Skeletal muscle cell (primary cell): ENCODE data around the gene TRIM29.

ENCODE experiments used
- DNase-seq: peaks from one replicate; pipeline ENCODE4 v3.0.0-alpha.2; 2010; ENCODE audit warnings: low read depth
- H3K4me3 ChIP-seq: 2 replicates; pipeline ENCODE4 v1.5.1; 2011; ENCODE audit warnings: low read depth, mild to moderate bottlenecking, control low read depth, low read length, moderate library complexity

TRIM29 gene

GRCh38 chr11:120105576-120105975, 32.3 kb downstream of the TRIM29 start:
- H3K4me3 ChIP-seq, result no peak overlapping the region
- DNase-seq, result no peak

DNA sequence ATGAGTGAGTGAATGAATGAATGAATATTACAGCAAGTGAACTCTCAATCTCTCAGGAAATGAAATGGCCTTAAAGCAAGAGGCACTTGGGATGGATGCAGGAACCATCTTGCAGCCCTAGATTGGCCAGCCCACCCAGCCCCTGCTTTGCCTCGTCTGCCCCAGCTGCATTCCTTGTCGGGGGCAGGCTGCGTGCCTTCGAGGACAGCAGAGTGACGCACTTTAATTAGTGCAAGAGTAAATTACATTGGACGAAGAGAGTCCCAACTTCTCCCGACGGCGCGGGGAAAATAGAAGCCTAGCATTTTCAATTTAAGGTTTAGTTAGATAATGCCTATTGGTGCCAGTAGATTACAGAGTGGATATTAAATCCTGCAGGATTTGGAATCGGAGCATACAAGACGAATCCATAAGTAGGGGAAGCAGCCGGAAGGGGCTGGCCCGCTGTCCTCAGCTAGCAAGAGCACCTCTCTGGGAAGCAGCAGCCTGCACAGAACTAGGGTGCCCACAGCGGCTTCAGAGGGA, 33.8 kb downstream of the TRIM29 start:
- H3K4me3 ChIP-seq, result no peak overlapping the region
- DNase-seq, result no peak

DNA sequence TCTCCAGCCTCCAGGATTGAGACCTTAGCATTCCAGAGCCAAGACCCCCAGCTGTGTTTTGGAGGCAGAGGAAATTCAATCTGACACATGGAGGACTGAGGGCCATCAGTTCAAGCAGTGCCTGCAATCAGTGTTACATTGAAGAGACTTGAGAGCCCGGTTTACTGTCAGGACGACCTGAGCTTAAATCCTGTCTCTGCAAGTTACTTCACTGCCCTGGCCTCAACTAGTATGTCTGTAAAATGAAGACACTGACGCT, 35.1 kb downstream of the TRIM29 start:
- no peak overlapping the region for H3K4me3 ChIP-seq
- no peak for DNase-seq

GRCh38 chr11:120102050-120102863, 35.7 kb downstream of the TRIM29 start:
- no peak for DNase-seq
- H3K4me3 ChIP-seq, result no peak overlapping the region

DNA sequence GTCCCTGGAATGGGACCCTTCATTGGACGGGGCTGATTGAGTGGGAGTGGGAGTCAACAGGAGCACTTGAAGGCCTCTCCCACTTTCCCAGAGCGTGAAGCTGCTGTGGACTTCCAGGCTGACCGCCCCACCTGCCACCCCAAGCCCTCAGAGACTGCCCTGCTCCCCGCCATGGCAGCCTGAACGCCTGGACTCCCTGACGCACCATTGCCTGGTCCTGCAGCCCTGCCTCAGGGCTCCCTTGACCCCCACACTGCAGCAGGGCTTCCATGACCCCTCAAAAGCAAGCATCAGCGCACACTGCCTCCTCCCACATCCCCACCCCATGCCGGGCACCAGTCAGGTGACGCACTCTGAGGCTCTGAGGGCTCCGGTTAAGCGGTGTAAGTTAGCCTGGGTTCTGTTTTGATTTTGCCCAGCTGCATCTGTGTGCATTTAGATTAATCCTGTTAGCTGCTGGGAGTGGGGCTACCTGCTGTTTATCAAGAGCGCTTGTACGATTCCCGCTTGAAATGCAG, 39.4 kb downstream of the TRIM29 start:
- no peak overlapping the region for H3K4me3 ChIP-seq
- no peak for DNase-seq

GRCh38 chr11:120097721-120098385, 40.1 kb downstream of the TRIM29 start:
- no peak overlapping the region for H3K4me3 ChIP-seq
- DNase-seq, result no peak

- DNase-seq, result no peak
- H3K4me3 ChIP-seq, result no peak overlapping the region
Observed at GRCh38 chr11:120096369-120097191, 41.3 kb downstream of the TRIM29 start.

DNA sequence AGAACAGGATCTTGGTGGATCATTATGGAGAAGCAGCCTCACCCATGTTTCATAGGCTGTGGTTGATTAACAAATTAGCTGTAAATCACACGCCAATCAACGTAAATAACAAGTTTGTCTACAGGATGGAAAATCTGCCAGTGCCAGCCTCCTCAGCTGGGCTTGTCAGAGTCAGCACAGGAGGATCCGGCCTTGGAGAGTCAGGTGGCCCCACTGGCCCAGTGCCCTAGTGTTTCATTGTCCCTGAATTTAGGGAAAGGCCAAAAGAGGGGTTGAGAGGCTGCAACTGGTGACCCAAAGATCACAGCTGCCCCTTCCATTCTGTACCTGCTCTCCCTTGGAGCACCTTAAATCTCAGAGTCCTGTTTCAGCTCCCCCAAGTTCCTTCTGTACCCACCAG, 42.4 kb downstream of the TRIM29 start:
- no peak overlapping the region for H3K4me3 ChIP-seq

DNA sequence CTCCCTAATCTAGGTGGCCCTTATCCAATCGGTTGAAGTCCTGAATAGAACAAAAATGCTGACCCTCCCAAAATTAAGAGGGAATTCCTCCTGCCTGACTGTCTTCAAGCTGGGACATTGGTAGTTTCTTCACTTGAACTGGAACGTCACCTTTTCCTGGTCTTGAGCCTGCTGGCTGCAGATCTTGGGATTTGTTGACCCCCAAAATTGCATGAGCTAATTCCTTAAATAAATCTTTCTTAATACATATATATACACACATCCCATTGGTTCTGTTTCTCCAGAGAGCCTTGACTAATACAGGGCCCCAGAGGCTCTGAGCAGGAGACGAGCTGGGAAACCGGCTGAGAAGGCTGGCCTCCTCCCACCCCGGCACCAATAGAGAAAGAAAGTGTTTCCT, 46.2 kb downstream of the TRIM29 start:
- DNase-seq, result no peak
- H3K4me3 ChIP-seq, result no peak overlapping the region

More for the DNA sequence above, 42.4 kb downstream of the TRIM29 start:
- no peak for DNase-seq

DNA sequence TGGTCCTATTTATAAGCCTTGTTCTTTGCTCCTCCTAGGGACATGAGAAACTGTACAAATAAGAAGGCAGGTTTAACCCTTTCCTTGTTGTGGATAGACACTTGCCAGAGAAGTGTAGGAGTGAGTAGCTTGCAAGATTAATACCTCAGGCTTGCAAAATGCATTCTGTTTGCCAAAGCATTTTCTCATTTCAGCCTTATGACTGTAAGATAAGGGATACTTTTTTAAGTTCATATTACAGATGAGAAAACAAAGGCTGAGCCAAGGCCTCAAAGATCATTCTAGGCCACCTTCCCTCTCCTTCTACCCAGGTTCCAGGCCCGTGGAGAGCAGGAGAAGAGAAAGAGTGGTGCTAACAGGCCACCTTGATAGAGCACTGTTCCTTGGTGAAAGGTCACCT, 46.8 kb downstream of the TRIM29 start:
- no peak for DNase-seq
- H3K4me3 ChIP-seq, result no peak overlapping the region

- DNase-seq, result no peak
Observed at GRCh38 chr11:120090411-120090810, 47.5 kb downstream of the TRIM29 start.

GRCh38 chr11:120089036-120090001, 48.6 kb downstream of the TRIM29 start:
- DNase-seq, result no peak
- no peak overlapping the region for H3K4me3 ChIP-seq

More at GRCh38 chr11:120090411-120090810, 47.5 kb downstream of the TRIM29 start:
- H3K4me3 ChIP-seq, result no peak overlapping the region

DNA sequence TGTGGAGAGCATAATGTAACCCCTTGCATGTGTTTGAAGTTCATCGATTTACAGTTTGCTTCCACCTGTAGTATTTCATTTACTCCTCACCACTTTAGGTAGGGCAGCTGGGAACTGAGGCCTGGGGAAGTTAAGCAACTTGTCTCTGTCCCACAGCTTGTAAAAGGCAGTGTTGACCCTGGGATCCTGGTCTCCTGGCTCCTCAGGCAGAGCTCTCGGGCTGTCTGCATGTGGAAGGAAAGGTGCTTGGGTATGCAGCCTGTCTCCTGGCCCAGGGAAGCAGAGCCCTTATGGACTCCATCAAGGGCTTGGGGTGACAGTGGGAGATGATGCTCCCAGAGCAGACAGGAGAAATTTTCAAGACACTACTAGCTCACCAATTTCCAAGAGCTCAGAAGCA, 49.9 kb downstream of the TRIM29 start:
- H3K4me3 ChIP-seq, result no peak overlapping the region
- DNase-seq, result no peak

DNA sequence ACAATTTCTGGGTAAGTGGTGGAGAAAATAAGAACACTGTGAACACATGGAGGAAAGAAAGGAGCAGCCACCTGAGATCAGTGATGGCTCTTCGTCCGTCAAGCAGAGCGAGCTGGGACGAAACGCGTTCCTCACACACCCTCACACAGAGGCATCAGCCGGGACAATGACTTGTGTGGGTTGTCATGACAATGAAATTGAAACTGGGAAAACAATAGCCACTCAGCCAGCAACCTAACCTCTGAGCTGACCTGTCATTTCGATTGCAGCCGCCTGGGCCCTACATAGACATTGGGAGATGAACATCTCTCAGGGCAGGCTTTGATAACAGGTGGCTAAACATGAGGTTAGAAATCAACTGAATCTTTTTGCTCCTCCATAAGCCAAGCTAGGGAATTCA, 51.3 kb downstream of the TRIM29 start:
- no peak for DNase-seq
- H3K4me3 ChIP-seq, result no peak overlapping the region

GRCh38 chr11:120079750-120080610, 57.9 kb downstream of the TRIM29 start:
- no peak overlapping the region for H3K4me3 ChIP-seq
- no peak for DNase-seq

DNA sequence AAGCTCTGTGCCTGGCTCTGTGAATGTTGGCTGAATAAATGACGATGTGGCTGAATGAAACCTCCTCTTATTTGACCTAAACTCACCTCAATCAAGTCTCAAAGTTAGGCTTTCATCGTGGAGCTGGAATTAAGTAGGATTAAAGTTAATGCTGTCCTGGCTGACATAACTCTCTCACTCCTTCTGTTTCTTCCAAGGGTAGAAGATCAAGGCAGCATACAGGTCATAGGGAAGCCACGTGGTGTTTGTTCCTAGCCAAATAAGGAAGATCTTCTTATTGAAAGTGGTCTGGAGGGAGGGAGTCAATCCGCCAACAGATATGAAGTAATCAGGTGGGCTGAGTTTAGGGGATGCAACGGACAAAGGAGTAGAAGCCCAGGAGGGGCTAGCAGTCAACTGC, 59.5 kb downstream of the TRIM29 start:
- DNase-seq, result no peak
- H3K4me3 ChIP-seq, result no peak overlapping the region

- no peak for DNase-seq
- no peak overlapping the region for H3K4me3 ChIP-seq
Observed at GRCh38 chr11:120074076-120074475, 63.8 kb downstream of the TRIM29 start.

DNA sequence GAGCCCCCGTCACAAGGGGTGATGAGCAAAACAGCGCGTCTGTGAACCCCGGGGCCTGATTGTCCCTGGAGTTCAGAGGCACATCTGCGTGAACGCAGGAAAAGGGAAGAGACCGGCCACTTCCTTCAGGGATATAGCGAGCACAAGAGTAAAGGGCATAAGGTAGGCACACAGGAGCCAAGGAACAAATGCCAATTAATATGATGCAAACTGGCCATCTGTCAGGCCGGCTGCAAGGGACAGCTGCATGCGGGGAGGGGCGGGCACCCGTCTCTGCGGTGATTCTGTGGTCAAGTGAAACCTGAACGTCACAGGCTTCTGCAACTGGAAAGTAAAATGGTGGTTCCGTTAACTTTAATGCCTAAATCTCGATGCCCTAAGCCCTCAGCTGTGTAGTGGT, 64.7 kb downstream of the TRIM29 start:
- no peak overlapping the region for H3K4me3 ChIP-seq
- no peak for DNase-seq
